AG09309 (cell line): ENCODE measurements around the gene DNM3.
A peak's percentile ranks its signal among the peaks of the same experiment; 100 is the strongest.

ENCODE experiments used
- DNase-seq: peaks from one replicate; pipeline ENCODE4 v3.0.0-alpha.2; 2010; ENCODE audit warnings: low read depth
- H3K4me3 ChIP-seq: 2 replicates; pipeline ENCODE4 v1.5.1; 2011; ENCODE audit warnings: mild to moderate bottlenecking, low read depth, low read length, moderate library complexity; ENCODE audit not compliant: control insufficient read depth
- TF ChIP-seq, protein P1 (sequence below): IDR thresholded peaks from 2 replicates; pipeline ENCODE4 v1.5.1; 2011; ENCODE audit warnings: mild to moderate bottlenecking, low read depth, low read length, inconsistent platforms; ENCODE audit not compliant: insufficient read depth, control insufficient read depth; ENCODE audit errors: missing control alignments

The DNM3 gene

DNA sequence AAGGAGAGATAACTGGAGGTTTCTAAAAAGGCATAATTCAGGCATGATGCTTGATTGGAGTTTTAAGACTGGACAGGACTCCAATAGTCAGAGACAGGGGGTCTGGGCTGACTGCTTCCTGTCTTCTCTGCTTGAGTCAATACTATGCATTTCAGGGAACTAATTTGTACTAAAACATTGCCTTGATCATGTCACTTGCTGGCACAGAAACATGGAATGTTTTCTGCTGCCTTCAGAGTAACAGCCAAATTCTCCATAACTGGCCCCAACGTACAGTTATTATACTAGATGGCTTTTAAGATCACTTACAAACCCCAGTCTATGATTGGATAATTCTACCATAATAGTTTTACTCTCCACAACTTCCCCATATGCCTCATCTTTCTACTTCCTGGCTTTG lies 247.0 kb downstream of the DNM3 start:
- no peak for DNase-seq
- TF ChIP-seq, protein P1, sequence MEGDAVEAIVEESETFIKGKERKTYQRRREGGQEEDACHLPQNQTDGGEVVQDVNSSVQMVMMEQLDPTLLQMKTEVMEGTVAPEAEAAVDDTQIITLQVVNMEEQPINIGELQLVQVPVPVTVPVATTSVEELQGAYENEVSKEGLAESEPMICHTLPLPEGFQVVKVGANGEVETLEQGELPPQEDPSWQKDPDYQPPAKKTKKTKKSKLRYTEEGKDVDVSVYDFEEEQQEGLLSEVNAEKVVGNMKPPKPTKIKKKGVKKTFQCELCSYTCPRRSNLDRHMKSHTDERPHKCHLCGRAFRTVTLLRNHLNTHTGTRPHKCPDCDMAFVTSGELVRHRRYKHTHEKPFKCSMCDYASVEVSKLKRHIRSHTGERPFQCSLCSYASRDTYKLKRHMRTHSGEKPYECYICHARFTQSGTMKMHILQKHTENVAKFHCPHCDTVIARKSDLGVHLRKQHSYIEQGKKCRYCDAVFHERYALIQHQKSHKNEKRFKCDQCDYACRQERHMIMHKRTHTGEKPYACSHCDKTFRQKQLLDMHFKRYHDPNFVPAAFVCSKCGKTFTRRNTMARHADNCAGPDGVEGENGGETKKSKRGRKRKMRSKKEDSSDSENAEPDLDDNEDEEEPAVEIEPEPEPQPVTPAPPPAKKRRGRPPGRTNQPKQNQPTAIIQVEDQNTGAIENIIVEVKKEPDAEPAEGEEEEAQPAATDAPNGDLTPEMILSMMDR: no peak
- no peak overlapping the region for H3K4me3 ChIP-seq

DNA sequence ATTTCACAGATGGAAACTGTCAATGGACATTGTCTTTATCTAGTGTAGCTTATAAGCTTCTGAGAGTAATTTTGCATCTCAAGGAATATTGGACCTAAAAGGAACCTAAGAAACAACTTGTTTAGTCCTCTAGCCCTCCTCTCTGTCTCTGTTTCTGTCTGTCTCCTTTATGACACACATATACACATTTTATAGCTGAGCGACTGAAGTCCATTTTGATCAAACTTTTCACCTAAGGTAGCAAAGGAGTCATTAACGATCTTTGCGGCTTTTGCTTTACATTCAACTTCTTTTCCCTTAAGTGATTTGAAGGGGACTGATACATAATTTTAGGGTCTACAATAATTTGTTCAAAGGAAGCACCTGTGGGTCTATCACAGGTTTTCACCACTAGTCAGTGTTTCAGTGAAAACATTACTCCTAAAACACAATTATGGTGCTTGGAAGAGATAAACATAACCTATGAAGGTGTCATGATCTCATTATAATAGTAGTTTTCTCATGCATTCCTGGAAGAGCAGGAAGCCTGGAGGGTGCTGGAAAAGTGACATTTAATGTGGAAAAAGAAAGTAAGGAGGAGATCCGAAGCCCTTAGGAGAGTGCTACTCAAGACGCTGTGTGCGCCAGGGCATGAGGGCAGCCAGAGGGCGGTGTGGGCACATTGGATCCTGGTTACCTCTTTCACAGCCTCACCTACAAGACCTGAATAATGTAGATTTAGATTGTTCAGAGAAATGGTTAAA lies 248.6 kb downstream of the DNM3 start:
- TF ChIP-seq, protein P1: peak; percentile 84
- DNase-seq: no peak

DNA sequence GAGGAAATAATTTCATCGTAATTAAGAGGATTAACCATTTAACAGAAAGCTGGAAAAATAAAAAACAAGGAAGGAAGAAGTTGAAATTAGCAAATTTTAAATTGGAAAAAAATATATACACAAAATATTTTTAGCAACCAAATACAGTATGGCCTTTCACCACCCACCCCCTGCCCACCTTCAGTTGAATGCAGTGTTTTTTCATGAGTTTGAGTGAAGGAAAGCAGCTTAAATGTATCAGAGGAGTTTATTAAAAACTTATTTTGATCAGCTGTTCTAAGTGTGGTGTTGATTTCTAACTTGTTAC lies 249.2 kb downstream of the DNM3 start:
- TF ChIP-seq, protein P1: no peak
- DNase-seq: no peak
- H3K4me3 ChIP-seq: no peak overlapping the region

More for the DNA sequence above, 248.6 kb downstream of the DNM3 start:
- H3K4me3 ChIP-seq: no peak overlapping the region

DNA sequence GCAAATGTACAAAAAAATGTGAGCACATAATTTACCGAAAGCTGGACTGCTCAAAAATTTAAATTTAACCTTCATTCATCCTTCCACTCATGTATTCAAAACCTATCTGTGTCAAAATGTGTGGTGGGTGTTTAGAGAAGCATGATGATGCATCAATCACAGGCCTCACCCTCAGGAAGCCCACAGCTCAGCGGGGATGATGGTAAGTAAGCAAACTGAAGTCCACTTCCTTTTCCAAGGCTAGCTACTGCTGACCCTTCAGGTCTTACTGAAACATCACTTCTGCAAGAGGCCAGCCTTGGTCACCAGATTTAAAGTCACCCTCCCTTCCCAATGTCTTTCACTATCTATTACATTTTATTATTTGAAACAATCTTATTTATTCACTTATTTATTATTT lies 254.5 kb downstream of the DNM3 start:
- TF ChIP-seq, protein P1: no peak
- no peak overlapping the region for H3K4me3 ChIP-seq
- DNase-seq: no peak

DNA sequence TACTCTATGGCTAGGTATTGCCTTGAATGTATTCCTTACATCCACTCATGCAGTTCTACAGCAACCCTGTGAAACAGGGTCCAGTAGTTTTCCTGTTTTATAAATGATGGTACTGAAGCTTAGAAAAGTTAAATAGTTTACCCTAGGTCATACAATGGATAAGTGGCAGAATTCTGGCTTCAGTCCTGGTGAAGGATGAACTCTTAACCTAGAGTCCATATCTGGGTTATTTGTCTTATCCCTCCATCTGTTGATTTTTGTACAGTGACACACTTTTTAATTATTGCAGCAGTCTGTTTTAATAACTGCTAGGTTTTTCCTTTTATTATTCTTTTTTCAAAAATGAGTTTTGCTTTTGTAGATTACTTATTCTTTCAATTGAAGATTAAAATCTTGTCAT lies 263.9 kb downstream of the DNM3 start:
- no peak overlapping the region for H3K4me3 ChIP-seq
- TF ChIP-seq, protein P1: no peak
- no peak for DNase-seq

DNA sequence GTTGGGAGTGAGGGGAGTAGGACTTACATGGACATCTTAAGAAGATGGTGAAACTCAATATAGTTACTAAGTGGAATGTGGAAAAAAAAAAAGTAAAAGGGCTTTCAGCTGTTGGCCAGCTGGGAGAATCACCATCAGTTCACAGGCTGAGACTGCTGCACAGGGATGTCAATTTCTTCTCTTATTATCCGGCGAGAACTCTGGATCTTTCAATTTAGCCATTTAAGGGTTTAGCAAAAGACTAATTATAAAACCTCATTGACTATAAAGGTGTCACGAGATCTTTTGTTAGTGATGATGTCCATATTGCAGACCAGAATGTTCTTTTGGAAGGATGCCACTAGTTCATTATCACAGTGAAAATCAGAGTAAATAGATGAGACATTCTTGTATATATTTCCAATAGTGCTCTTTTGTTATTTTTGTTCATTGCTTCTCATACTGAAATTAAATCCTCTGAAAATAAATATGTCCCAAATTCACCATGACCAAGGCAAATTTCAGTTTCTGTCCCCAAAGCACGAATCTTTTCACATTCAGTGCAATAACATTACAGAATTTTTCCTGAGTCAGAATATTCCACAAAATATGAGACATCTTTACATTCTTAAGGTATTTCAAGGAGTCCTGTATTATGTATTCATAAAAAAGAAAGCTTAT lies 266.1 kb downstream of the DNM3 start:
- TF ChIP-seq, protein P1: no peak
- no peak overlapping the region for H3K4me3 ChIP-seq
- DNase-seq: no peak
